ENCODE results near the gene BIK. TPM values are rescaled to one million over a fixed set of nuclear protein-coding genes. Genes with fewer than 3 reads are reported as not detected.

BIK gene
- total RNA-seq, 1 experiment from 2014 or later: 3.2 TPM

DNA sequence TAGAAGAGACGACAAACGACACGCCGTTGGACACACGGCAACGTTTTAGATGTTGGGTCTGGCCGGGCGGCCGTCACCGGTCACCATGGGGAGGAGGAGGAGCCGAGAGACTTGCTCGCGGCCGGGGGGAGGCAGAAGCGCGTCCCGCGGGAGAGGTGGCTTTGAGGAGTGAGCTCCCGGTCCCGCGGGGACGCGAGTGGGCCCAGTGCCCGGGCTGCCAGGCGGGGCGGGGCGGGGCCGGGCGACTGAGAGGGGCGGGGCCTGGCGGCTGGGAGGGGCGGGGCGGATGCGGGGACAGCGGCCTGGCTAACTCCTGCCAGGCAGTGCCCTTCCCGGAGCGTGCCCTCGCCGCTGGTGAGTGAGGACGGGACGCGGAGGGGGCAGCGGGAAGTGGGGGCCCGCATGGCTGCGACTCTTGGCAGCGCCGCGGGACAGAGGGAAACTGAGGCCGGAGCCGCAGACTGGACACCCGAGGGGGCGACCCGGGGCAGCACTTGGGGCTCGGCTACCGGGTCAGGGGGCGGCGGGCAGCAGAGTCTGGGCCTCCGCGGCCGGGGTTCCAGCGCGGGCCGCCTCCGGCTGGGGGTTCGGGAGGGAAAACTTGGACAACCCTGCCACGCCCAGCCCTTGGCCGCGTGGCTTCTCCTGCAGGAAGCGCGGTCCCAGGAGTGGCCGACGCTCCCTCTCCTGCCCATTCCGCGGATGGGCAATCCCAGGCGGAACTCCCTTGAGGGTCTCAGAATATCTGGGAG is 40.9 kb downstream of the BIK start, which contains the start of gene TSPO (continued):
- TF ChIP-seq, protein P1, sequence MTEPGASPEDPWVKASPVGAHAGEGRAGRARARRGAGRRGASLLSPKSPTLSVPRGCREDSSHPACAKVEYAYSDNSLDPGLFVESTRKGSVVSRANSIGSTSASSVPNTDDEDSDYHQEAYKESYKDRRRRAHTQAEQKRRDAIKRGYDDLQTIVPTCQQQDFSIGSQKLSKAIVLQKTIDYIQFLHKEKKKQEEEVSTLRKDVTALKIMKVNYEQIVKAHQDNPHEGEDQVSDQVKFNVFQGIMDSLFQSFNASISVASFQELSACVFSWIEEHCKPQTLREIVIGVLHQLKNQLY (CRISPR knock-in tag; IDR thresholded peaks at IDR 0.05): no peak

DNA sequence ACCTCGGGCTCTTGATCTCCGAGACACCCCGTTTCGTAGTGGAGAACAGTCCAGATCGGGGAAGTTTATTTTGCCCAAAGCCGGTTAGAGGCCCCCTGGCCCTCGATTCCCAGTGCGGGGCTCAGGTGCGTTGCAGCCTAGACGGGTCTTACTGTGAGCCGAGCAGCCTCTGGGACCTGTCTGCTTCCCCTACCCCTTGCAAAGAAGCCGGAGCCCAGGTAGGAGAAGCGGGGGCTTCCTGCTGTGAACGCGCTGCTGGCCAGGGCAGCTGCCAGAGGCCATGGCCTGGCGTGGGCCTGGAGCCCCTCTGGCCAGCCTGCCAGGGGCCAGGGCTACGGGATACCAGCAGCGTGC is 41.4 kb downstream of the BIK start:
- H3K27me3 Mint-ChIP-seq (ENCODE audit: low read depth): peaks cover 14% of the 10 kb centered on the region
- ChIA-PET CTCF (no interaction called here), POLR2A (no interaction called here)
- peak overlapping the region; percentile 49 for H3K4me3 Mint-ChIP-seq
- DNase-seq (ENCODE audit: low spot score) (no peak), ATAC-seq (peak; percentile 16)
- no peaks in the 10 kb centered on the region for H3K9me3 Mint-ChIP-seq
- H3K27ac Mint-ChIP-seq: no peak overlapping the region
- peaks cover 8% of the 10 kb centered on the region for H3K4me1 Mint-ChIP-seq
- no peaks in the 10 kb centered on the region for H3K36me3 Mint-ChIP-seq
- TF ChIP-seq HMGXB4 (CRISPR knock-in tag; IDR thresholded peaks at IDR 0.05) (peak; percentile 41; the same call in 1 of the 2 replicates), ZNF396 (CRISPR knock-in tag; IDR thresholded peaks at IDR 0.05; ENCODE audit: borderline replicate concordance) (no peak)
- TF ChIP-seq, protein P2, sequence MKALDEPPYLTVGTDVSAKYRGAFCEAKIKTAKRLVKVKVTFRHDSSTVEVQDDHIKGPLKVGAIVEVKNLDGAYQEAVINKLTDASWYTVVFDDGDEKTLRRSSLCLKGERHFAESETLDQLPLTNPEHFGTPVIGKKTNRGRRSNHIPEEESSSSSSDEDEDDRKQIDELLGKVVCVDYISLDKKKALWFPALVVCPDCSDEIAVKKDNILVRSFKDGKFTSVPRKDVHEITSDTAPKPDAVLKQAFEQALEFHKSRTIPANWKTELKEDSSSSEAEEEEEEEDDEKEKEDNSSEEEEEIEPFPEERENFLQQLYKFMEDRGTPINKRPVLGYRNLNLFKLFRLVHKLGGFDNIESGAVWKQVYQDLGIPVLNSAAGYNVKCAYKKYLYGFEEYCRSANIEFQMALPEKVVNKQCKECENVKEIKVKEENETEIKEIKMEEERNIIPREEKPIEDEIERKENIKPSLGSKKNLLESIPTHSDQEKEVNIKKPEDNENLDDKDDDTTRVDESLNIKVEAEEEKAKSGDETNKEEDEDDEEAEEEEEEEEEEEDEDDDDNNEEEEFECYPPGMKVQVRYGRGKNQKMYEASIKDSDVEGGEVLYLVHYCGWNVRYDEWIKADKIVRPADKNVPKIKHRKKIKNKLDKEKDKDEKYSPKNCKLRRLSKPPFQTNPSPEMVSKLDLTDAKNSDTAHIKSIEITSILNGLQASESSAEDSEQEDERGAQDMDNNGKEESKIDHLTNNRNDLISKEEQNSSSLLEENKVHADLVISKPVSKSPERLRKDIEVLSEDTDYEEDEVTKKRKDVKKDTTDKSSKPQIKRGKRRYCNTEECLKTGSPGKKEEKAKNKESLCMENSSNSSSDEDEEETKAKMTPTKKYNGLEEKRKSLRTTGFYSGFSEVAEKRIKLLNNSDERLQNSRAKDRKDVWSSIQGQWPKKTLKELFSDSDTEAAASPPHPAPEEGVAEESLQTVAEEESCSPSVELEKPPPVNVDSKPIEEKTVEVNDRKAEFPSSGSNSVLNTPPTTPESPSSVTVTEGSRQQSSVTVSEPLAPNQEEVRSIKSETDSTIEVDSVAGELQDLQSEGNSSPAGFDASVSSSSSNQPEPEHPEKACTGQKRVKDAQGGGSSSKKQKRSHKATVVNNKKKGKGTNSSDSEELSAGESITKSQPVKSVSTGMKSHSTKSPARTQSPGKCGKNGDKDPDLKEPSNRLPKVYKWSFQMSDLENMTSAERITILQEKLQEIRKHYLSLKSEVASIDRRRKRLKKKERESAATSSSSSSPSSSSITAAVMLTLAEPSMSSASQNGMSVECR (CRISPR knock-in tag; IDR thresholded peaks at IDR 0.05; ENCODE audit: borderline replicate concordance): 0 out of 2 replicates have a peak, but pooled peaks have one; percentile 11

DNA sequence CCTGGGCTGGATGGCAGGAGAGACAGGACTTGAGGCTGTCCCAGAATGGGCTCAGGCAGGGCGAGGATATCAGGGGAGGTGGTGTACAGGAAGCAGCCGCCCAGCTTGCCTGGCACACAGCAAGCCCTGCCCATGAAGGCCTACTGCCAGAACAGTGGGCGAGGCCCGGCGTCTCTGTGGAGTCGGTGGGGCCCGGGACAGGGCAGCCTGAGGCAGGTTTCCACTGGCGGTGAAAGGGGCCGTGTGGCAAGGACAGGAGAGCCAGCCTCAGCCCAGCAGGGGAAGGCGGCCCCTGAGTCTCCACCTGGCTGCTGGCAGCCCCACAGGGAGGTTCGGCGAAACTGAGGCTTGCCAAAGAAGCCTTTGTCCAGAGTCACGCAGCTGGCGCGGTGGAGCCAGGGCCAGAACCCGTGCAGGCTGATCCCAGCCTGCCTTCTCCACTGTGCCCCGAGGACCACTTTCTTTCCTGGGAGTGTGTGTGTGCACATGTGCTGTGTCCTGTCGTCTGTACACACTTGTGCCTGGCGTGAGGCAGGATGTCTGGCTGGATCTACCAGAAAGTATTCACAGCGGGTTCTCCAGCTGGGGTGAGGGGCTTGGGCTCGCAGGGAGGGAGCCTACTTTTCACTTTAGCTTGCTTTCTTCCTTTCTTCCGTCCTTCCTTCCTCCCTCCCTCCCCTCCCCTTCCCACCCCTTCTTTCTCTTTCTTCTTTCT is 42.0 kb downstream of the BIK start:
- peaks cover 14% of the 10 kb centered on the region for H3K27me3 Mint-ChIP-seq (ENCODE audit: low read depth)
- H3K4me1 Mint-ChIP-seq: peaks cover 8% of the 10 kb centered on the region
- ATAC-seq: peak; percentile 12
- ChIA-PET CTCF (interaction anchor here (1.0 kb wide), 1 partner anchor 285 kb away, joined by 4 read pairs; no protein-coding TSS in a partner anchor), POLR2A (no interaction called here)
- no peaks in the 10 kb centered on the region for H3K9me3 Mint-ChIP-seq
- no peaks in the 10 kb centered on the region for H3K36me3 Mint-ChIP-seq
- peak overlapping the region; percentile 49 for H3K4me3 Mint-ChIP-seq
- no peak for DNase-seq (ENCODE audit: low spot score)
- H3K27ac Mint-ChIP-seq: no peak overlapping the region
- TF ChIP-seq CREM (CRISPR knock-in tag; IDR thresholded peaks at IDR 0.05): no peak
- TF ChIP-seq, protein P3, sequence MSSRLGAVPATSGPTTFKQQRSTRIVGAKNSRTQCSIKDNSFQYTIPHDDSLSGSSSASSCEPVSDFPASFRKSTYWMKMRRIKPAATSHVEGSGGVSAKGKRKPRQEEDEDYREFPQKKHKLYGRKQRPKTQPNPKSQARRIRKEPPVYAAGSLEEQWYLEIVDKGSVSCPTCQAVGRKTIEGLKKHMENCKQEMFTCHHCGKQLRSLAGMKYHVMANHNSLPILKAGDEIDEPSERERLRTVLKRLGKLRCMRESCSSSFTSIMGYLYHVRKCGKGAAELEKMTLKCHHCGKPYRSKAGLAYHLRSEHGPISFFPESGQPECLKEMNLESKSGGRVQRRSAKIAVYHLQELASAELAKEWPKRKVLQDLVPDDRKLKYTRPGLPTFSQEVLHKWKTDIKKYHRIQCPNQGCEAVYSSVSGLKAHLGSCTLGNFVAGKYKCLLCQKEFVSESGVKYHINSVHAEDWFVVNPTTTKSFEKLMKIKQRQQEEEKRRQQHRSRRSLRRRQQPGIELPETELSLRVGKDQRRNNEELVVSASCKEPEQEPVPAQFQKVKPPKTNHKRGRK (CRISPR knock-in tag; IDR thresholded peaks at IDR 0.05; ENCODE audit: borderline replicate concordance): 0 out of 2 replicates have a peak, but pooled peaks have one; percentile 82

DNA sequence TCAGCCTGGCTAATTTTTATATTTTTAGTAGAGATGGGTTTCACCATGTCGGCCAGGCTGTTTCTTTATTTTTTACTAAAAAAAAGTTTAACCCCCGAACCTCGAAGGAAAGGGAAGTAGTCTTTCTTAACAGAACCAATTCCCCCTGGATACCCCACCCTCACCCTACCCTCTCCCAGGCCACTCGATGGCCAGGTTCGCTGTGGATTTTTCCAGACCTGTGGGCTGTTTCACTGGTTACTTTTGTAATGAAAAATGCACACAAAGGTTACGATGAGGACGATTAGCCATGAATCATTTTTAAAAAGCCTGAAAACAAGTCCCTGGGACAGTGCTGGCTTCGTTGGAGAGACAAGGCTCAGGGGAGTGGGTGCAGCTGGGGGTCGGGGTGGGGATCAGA is 43.3 kb downstream of the BIK start:
- ATAC-seq (no peak), DNase-seq (ENCODE audit: low spot score) (no peak)
- Mint-ChIP-seq H3K36me3 (no peaks in the 10 kb centered on the region), H3K27ac (no peak overlapping the region), H3K4me1 (peaks cover 8% of the 10 kb centered on the region), H3K27me3 (ENCODE audit: low read depth) (peaks cover 14% of the 10 kb centered on the region), H3K9me3 (no peaks in the 10 kb centered on the region), H3K4me3 (no peak overlapping the region)
- ChIA-PET POLR2A (no interaction called here), CTCF (no interaction called here)
- TF ChIP-seq PREB (CRISPR knock-in tag; IDR thresholded peaks at IDR 0.05; ENCODE audit: borderline replicate concordance) (no peak), OVOL2 (CRISPR knock-in tag; IDR thresholded peaks at IDR 0.05; ENCODE audit: borderline replicate concordance) (no peak), ZNF232 (CRISPR knock-in tag; IDR thresholded peaks at IDR 0.05) (no peak), ZNF138 (CRISPR knock-in tag; conservative IDR thresholded peaks at IDR 0.05) (no peak), IRF1 (CRISPR knock-in tag; IDR thresholded peaks at IDR 0.05) (no peak), SP1 (CRISPR knock-in tag; conservative IDR thresholded peaks at IDR 0.05) (no peak), ZNF423 (CRISPR knock-in tag; IDR thresholded peaks at IDR 0.05) (no peak), FOXP1 (CRISPR knock-in tag; IDR thresholded peaks at IDR 0.05; ENCODE audit: borderline replicate concordance) (no peak)
- TF ChIP-seq, protein P4, sequence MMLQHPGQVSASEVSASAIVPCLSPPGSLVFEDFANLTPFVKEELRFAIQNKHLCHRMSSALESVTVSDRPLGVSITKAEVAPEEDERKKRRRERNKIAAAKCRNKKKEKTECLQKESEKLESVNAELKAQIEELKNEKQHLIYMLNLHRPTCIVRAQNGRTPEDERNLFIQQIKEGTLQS (CRISPR knock-in tag; conservative IDR thresholded peaks at IDR 0.05): no peak

All from WTC11 (cell line).